CD8-positive, alpha-beta memory T cell (primary cell): ENCODE results near the gene MYL6. TPM values are rescaled to one million over a fixed set of nuclear protein-coding genes. Genes with fewer than 3 reads are reported as not detected.

Experiments
- CTCF ChIA-PET: fragments of 350-600 bp; sonication (Branson Sonifier 250); formaldehyde crosslinking; loops from one replicate; lab custom pipeline; 2021; ENCODE audit warnings: antibody characterized with exemption; lab: Charles Lee
- POLR2A ChIA-PET: fragments of 350-600 bp; sonication (Branson Sonifier 250); formaldehyde crosslinking; loops from one replicate; lab custom pipeline; 2021; ENCODE audit warnings: antibody characterized with exemption; lab: Charles Lee
- DNase-seq, 5 donors: peaks; one replicate each; pipeline versions ENCODE4 v3.0.0 to v3.0.0-alpha.2; 2020 to 2022; ENCODE audit warnings: mixed read lengths in 1 of 5
- H3K27ac ChIP-seq: one replicate; pipeline ENCODE4 v1.7.0; 2013; ENCODE audit warnings: low read depth, mild to moderate bottlenecking, low read length, moderate library complexity
- H3K27me3 ChIP-seq: 2 replicates; pipeline ENCODE4 v1.7.0; 2013; ENCODE audit warnings: low read length, mild to moderate bottlenecking; ENCODE audit not compliant: insufficient read depth, poor library complexity, severe bottlenecking
- H3K36me3 ChIP-seq: 2 replicates; pipeline ENCODE4 v1.7.0; 2013; ENCODE audit warnings: mild to moderate bottlenecking, low read length, moderate library complexity; ENCODE audit not compliant: insufficient read depth
- H3K4me1 ChIP-seq: 2 replicates; pipeline ENCODE4 v1.7.0; 2013; ENCODE audit warnings: mild to moderate bottlenecking, low read length, moderate library complexity; ENCODE audit not compliant: insufficient read depth
- H3K4me3 ChIP-seq: 2 replicates; pipeline ENCODE4 v1.7.0; 2013; ENCODE audit warnings: mild to moderate bottlenecking, low read length
- H3K9me3 ChIP-seq: 2 replicates; pipeline ENCODE4 v1.7.0; 2013; ENCODE audit warnings: mild to moderate bottlenecking, low read length
- H3K27ac Mint-ChIP-seq, 8 donors: one replicate each; pipeline ENCODE4 v1.8.0; 2020 to 2021; ENCODE audit warnings: mixed read lengths in 8 of 8, mild to moderate bottlenecking in 6 of 8, inconsistent platforms in 3 of 8, moderate library complexity in 3 of 8
- H3K27me3 Mint-ChIP-seq, 2 donors: one replicate each; pipeline ENCODE4 v1.8.0; 2020 to 2021; ENCODE audit warnings: mixed read lengths in 2 of 2, mild to moderate bottlenecking in 1 of 2, moderate library complexity in 1 of 2
- H3K36me3 Mint-ChIP-seq, 3 donors: one replicate each; pipeline ENCODE4 v1.8.0; 2020 to 2021; ENCODE audit warnings: mixed read lengths in 3 of 3, inconsistent platforms in 1 of 3, mild to moderate bottlenecking in 1 of 3
- H3K4me1 Mint-ChIP-seq, 3 donors: one replicate each; pipeline ENCODE4 v1.8.0; 2020 to 2021; ENCODE audit warnings: mixed read lengths in 3 of 3, inconsistent platforms in 1 of 3, mild to moderate bottlenecking in 1 of 3
- H3K4me3 Mint-ChIP-seq, 7 donors: one replicate each; pipeline ENCODE4 v1.8.0; 2020 to 2021; ENCODE audit warnings: mixed read lengths in 7 of 7, mild to moderate bottlenecking in 6 of 7, moderate library complexity in 4 of 7, inconsistent platforms in 2 of 7
- H3K9me3 Mint-ChIP-seq, 5 donors: one replicate each; pipeline ENCODE4 v1.8.0; 2020 to 2022; ENCODE audit warnings: mixed read lengths in 5 of 5, mild to moderate bottlenecking in 3 of 5, moderate library complexity in 2 of 5, inconsistent platforms in 1 of 5
- polyA plus RNA-seq: library from polyadenylated mRNA; unstranded; fragments of 300-500 nt; fragmentation: Illumina TruSeq; gene quantifications from one replicate; pipeline ENCODE4 v1.2.3, GENCODE V29; 2021
- total RNA-seq, 2 experiments: library from RNA; stranded (reverse); gene quantifications; one replicate each; pipeline ENCODE4 v1.2.3, GENCODE V29; 2021

Gene MYL6
- total and polyA plus RNA-seq, 3 experiments from 2014 or later, result 1,010 to 2,423 (median 1,017) TPM

- H3K9me3 Mint-ChIP-seq, result no peaks in the 10 kb centered on the region
These were observed 5.6 kb downstream of the MYL6 start for GRCh38 chr12:56163533-56164344.

GRCh38 chr12:56164345-56164729 is 6.2 kb downstream of the MYL6 start:
- Mint-ChIP-seq H3K4me1 (peaks cover 25 to 28% (median 25%) of the 10 kb centered on the region in 3 donors), H3K27me3 (no peaks in the 10 kb centered on the region), H3K27ac (peak overlapping the region in 2 of 8 donors; percentile 35 to 40), H3K4me3 (no peak overlapping the region), H3K36me3 (peaks cover 3 to 88% (median 16%) of the 10 kb centered on the region in 3 donors), H3K9me3 (no peaks in the 10 kb centered on the region)
- ChIA-PET POLR2A (interaction anchor here (0.9 kb wide), 1 partner anchor 9 kb away, joined by 3 read pairs; no protein-coding TSS in a partner anchor), CTCF (interaction anchor here (1.8 kb wide), 1 partner anchor 25 kb away, joined by 3 read pairs; the partner anchor contains the start of gene SMARCC2)
- no peak overlapping the region for H3K4me3 ChIP-seq
- no peak for DNase-seq
- H3K9me3 ChIP-seq, result no peaks in the 10 kb centered on the region
- H3K27ac ChIP-seq, result no peak overlapping the region
- H3K27me3 ChIP-seq, result no peaks in the 10 kb centered on the region
- H3K4me1 ChIP-seq, result peaks cover 25% of the 10 kb centered on the region
- peaks cover 61% of the 10 kb centered on the region for H3K36me3 ChIP-seq

More at GRCh38 chr12:56163533-56164344, 5.6 kb downstream of the MYL6 start:
- Mint-ChIP-seq H3K27ac (peak overlapping the region in 5 of 8 donors; percentile 6 to 80 (median 45)), H3K4me3 (peak overlapping the region in 1 of 7 donors; percentile 27), H3K4me1 (peaks cover 30 to 34% (median 31%) of the 10 kb centered on the region in 3 donors), H3K36me3 (peaks cover 3 to 88% (median 13%) of the 10 kb centered on the region in 3 donors), H3K27me3 (no peaks in the 10 kb centered on the region)
- DNase-seq, result no peak
- POLR2A ChIA-PET, result interaction anchor here (1.5 kb wide), 1 partner anchor 36 kb away, joined by 5 read pairs; the partner anchor contains the start of gene ESYT1
- Histone ChIP-seq H3K4me1 (peaks cover 31% of the 10 kb centered on the region), H3K9me3 (no peaks in the 10 kb centered on the region), H3K27me3 (no peaks in the 10 kb centered on the region), H3K36me3 (peaks cover 58% of the 10 kb centered on the region), H3K4me3 (no peak overlapping the region), H3K27ac (no peak overlapping the region)
- CTCF ChIA-PET, result interaction anchor here (1.1 to 3.7 kb wide), 6 partner anchors 14 to 117 kb away, joined by 3 to 24 read pairs (median 4); partner anchors contain the start of genes ESYT1, SMARCC2 and ZC3H10

GRCh38 chr12:56165369-56165768 is 7.2 kb downstream of the MYL6 start:
- Histone ChIP-seq H3K9me3 (no peaks in the 10 kb centered on the region), H3K4me1 (peaks cover 14% of the 10 kb centered on the region), H3K27ac (no peak overlapping the region), H3K36me3 (peaks cover 63% of the 10 kb centered on the region), H3K4me3 (no peak overlapping the region), H3K27me3 (no peaks in the 10 kb centered on the region)
- H3K9me3 Mint-ChIP-seq, result no peaks in the 10 kb centered on the region
- peaks cover 3 to 88% (median 15%) of the 10 kb centered on the region in 3 donors for H3K36me3 Mint-ChIP-seq
- CTCF ChIA-PET, result interaction anchor here (1.3 to 1.8 kb wide), 5 partner anchors 10 to 40 kb away, joined by 3 to 4 read pairs (median 4); partner anchors contain the start of genes MYL6B and SMARCC2
- peaks cover 15 to 18% (median 15%) of the 10 kb centered on the region in 3 donors for H3K4me1 Mint-ChIP-seq
- no peaks in the 10 kb centered on the region for H3K27me3 Mint-ChIP-seq
- H3K27ac Mint-ChIP-seq, result peak overlapping the region in 5 of 8 donors; percentile 11 to 82 (median 35)
- H3K4me3 Mint-ChIP-seq, result peak overlapping the region in 1 of 7 donors; percentile 24
- DNase-seq, result no peak
- POLR2A ChIA-PET, result interaction anchor here (0.9 kb wide), 1 partner anchor 8 kb away, joined by 3 read pairs; no protein-coding TSS in a partner anchor

GRCh38 chr12:56169229-56169759 is 11.1 kb downstream of the MYL6 start:
- CTCF ChIA-PET, result interaction anchor here (0.9 to 1.2 kb wide), 2 partner anchors 21 to 190 kb away, joined by 3 read pairs; partner anchors contain the start of gene STAT2
- POLR2A ChIA-PET, result no interaction called here
- Mint-ChIP-seq H3K4me3 (peak overlapping the region in 1 of 7 donors; percentile 52), H3K27ac (peak overlapping the region in 5 of 8 donors; percentile 17 to 80 (median 68)), H3K36me3 (peaks cover 3 to 87% (median 14%) of the 10 kb centered on the region in 3 donors), H3K27me3 (no peaks in the 10 kb centered on the region), H3K9me3 (no peaks in the 10 kb centered on the region), H3K4me1 (no peaks in the 10 kb centered on the region)
- Histone ChIP-seq H3K36me3 (peaks cover 70% of the 10 kb centered on the region), H3K27ac (no peak overlapping the region), H3K4me3 (no peak overlapping the region), H3K9me3 (no peaks in the 10 kb centered on the region), H3K4me1 (no peaks in the 10 kb centered on the region), H3K27me3 (no peaks in the 10 kb centered on the region)
- DNase-seq, result no peak

DNA sequence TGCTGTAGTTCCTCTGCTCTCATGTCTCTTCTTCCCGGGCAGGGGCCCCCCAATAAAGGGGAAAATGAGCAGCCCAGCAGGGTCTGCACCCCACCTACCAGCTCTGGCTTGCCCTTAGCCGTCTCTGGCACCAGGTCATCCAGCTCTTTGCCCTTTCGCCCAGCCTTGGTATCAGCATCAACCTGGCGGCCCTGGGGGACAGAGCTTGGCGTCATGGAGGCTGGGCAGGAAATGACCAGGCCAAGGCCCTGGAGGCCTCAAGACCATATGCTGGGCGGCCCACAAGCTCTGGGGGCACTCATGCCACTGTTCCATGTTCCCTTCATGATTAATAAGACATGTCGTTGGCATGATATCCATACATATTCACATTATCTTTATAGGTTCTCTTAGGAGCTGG is 14.7 kb downstream of the MYL6 start:
- no peak for DNase-seq
- Histone ChIP-seq H3K4me3 (no peak overlapping the region), H3K4me1 (no peaks in the 10 kb centered on the region), H3K9me3 (no peaks in the 10 kb centered on the region), H3K27me3 (no peaks in the 10 kb centered on the region), H3K36me3 (peaks cover 77% of the 10 kb centered on the region), H3K27ac (no peak overlapping the region)
- Mint-ChIP-seq H3K36me3 (peaks cover 0 to 86% (median 17%) of the 10 kb centered on the region in 3 donors), H3K9me3 (no peaks in the 10 kb centered on the region), H3K27ac (peak overlapping the region in 2 of 8 donors; percentile 14 to 33), H3K27me3 (no peaks in the 10 kb centered on the region), H3K4me1 (no peaks in the 10 kb centered on the region), H3K4me3 (no peak overlapping the region)
- POLR2A ChIA-PET, result interaction anchor here (0.7 to 0.9 kb wide), 2 partner anchors 8 to 76 kb away, joined by 3 read pairs; no protein-coding TSS in a partner anchor
- CTCF ChIA-PET, result interaction anchor here (1.0 to 2.6 kb wide), 3 partner anchors 11 to 233 kb away, joined by 3 to 12 read pairs (median 3); partner anchors contain the start of gene SMARCC2

DNA sequence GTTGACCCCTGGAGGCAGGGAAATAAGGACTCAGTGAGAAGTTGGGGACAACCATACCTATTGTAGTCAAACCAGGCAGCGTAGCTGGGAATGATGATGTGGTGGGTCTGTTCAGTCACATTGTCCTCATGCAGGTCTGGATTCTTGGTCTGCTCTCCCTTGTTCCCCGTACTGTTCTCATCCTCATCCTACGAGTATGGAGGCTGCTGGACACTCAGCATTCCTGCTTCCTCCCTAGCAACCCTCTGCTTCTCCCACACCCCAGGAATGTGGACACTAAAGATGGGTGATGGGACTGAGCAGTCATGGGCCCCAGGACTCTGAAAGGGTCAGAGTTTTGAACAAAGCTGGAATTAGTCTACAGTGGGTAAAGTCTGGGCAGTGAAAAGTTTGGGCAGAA is 20.2 kb downstream of the MYL6 start:
- Histone ChIP-seq H3K9me3 (no peaks in the 10 kb centered on the region), H3K27me3 (no peaks in the 10 kb centered on the region), H3K36me3 (peaks cover 63% of the 10 kb centered on the region), H3K4me1 (no peaks in the 10 kb centered on the region), H3K27ac (no peak overlapping the region), H3K4me3 (no peak overlapping the region)
- Mint-ChIP-seq H3K36me3 (peaks cover 0 to 83% (median 28%) of the 10 kb centered on the region in 3 donors), H3K4me3 (no peak overlapping the region), H3K27me3 (no peaks in the 10 kb centered on the region), H3K27ac (peak overlapping the region in 2 of 8 donors; percentile 42 to 83), H3K4me1 (no peaks in the 10 kb centered on the region), H3K9me3 (no peaks in the 10 kb centered on the region)
- POLR2A ChIA-PET, result no interaction called here
- CTCF ChIA-PET, result interaction anchor here (0.9 to 1.4 kb wide), 2 partner anchors 15 to 60 kb away, joined by 3 read pairs; partner anchors contain the start of gene ZC3H10
- no peak for DNase-seq

DNA sequence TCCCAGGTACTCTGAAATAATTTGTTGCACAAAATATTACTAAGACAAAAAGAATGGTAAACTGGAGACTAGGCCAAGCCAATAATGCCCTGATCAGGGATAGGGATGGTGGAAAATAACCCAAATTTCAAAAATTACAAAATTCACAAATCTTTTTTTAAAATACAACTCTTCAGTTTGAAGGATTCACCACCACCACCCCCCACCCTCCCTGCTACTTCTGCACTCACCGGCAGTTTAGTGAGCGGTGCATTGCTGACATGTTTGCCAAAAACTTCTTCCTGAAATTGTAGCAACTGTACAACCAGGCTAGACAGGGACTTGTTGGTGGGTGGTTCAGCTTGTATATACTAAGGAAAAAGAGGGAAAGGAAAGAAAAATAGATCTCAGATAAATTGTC is 28.8 kb downstream of the MYL6 start:
- Histone ChIP-seq H3K36me3 (peaks cover 34% of the 10 kb centered on the region), H3K27me3 (no peaks in the 10 kb centered on the region), H3K9me3 (no peaks in the 10 kb centered on the region), H3K4me1 (peaks cover 25% of the 10 kb centered on the region), H3K27ac (no peak overlapping the region), H3K4me3 (no peak overlapping the region)
- Mint-ChIP-seq H3K27me3 (peaks cover 0 to 8% of the 10 kb centered on the region in 2 donors), H3K9me3 (no peaks in the 10 kb centered on the region), H3K4me1 (peaks cover 31 to 43% (median 41%) of the 10 kb centered on the region in 3 donors), H3K36me3 (peaks cover 0 to 58% (median 9%) of the 10 kb centered on the region in 3 donors), H3K4me3 (peak overlapping the region in 3 of 7 donors; percentile 19 to 87 (median 19)), H3K27ac (peak overlapping the region in 6 of 8 donors; percentile 42 to 96 (median 74))
- ChIA-PET POLR2A (interaction anchor here (4.3 kb wide), 1 partner anchor 59 kb away, joined by 58 read pairs; the partner anchor contains the start of gene ESYT1), CTCF (interaction anchor here (3.6 to 6.4 kb wide), 3 partner anchors 25 to 68 kb away, joined by 23 to 121 read pairs (median 101); partner anchors contain the start of genes ESYT1, RPL41 and ZC3H10)
- DNase-seq, result no peak
